Thyroid gland (tissue), 4 donors: ENCODE data around the gene APBB2. TPM values are rescaled to one million over a fixed set of nuclear protein-coding genes. Genes with fewer than 3 reads are reported as not detected.

Experiments used
- DNase-seq, 2 donors: peaks; one replicate each; pipeline ENCODE4 v3.0.0-alpha.2; 2019
- H3K27ac ChIP-seq, 3 donors: fragments of 200-600 bp; sonication (generic); 1 replicate in 2 of 3; 2 replicates in 1 of 3; pipeline ENCODE4 v1.5.1; 2016 to 2019; ENCODE audit warnings: mild to moderate bottlenecking in 1 of 3, moderate library complexity in 1 of 3
- H3K27me3 ChIP-seq: fragments of 200-600 bp; sonication (generic); one replicate; pipeline ENCODE4 v1.5.1; 2019
- H3K36me3 ChIP-seq, 2 donors: fragments of 200-600 bp; sonication (generic); one replicate each; pipeline ENCODE4 v1.5.1; 2016 to 2019
- H3K4me1 ChIP-seq, 2 donors: fragments of 200-600 bp; sonication (generic); one replicate each; pipeline ENCODE4 v1.5.1; 2017 to 2019
- H3K4me3 ChIP-seq, 3 donors: fragments of 200-600 bp; sonication (generic); replicated peaks in 1 of 3; 1 replicate in 2 of 3; 2 replicates in 1 of 3; pipeline ENCODE4 v1.5.1; 2016; ENCODE audit warnings: mild to moderate bottlenecking in 1 of 3
- H3K9me3 ChIP-seq: fragments of 200-600 bp; sonication (generic); one replicate; pipeline ENCODE4 v1.5.1; 2017
- POLR2A ChIP-seq, 2 donors: fragments of 450-650 bp; IDR thresholded peaks; one replicate each; pipeline ENCODE4 v1.6.1; 2017; ENCODE audit warnings: antibody characterized with exemption in 2 of 2, mild to moderate bottlenecking in 2 of 2, moderate library complexity in 1 of 2
- WGBS, 2 donors: methylation state at CpG; one replicate each; pipeline ENCODE4 v1.1.5; 2017; 5-methylcytosine and 5-hydroxymethylcytosine counted together
- intact Hi-C: fragments of 100-400 bp; cut with DNase I; formaldehyde crosslinking; loops from one replicate; pipeline ENCODE4 v1.15.1; 2023
- total RNA-seq, 4 donors: library from RNA; depleted of rRNA; stranded (reverse); fragments of >200 nt; gene quantifications; one replicate each; pipeline ENCODE4 v1.2.3, GENCODE V29; 2016
- TF ChIP-seq, protein P1 (sequence below), 6 experiments: fragments of 200-600 bp in 3 of 6; fragments of 450-650 bp in 3 of 6; sonication (generic) in 3 of 6; IDR thresholded peaks; one replicate each; pipeline ENCODE4 v1.5.1; 2016 to 2019; ENCODE audit warnings: antibody characterized with exemption in 6 of 6, mild to moderate bottlenecking in 2 of 6, inconsistent platforms in 1 of 6, moderate library complexity in 1 of 6

APBB2 gene
- total RNA-seq, 4 donors from 2014 or later: 174 to 253 (median 199) TPM

DNA sequence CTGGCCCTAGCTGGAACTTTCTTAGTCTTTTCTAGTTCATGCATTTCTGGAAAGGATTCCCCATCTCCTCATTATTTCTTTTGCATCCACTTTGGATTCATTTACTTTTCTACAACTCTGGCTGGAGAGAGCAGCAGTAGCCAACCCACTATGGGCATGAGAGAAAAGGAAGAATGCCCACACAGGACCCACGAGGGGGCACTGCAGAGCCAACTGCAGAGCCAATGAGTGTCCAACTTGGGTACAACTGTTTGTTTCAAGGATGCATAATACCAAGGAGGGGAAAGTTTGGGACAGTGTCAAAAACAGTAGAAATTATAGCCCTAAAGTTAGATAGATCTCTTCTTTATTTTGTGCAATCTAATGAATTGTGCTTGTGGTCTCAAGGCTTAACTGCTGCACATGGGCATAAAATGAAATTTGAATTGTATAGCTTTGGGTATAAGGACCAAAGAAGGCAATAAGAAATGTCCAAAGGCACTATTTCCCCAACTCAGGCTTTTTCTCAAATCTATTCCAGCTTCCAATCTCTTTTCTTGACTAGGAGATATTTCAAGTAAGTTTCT is 233.9 kb downstream of the APBB2 start:
- H3K4me1 ChIP-seq: peaks cover 13 to 26% of the 10 kb centered on the region in 2 donors
- 19 to 47% methylated on average over 1 of the region's 1 CpG for WGBS, 2 donors
- TF ChIP-seq POLR2A (IDR thresholded peaks at IDR 0.05): no peak
- TF ChIP-seq, protein P1, sequence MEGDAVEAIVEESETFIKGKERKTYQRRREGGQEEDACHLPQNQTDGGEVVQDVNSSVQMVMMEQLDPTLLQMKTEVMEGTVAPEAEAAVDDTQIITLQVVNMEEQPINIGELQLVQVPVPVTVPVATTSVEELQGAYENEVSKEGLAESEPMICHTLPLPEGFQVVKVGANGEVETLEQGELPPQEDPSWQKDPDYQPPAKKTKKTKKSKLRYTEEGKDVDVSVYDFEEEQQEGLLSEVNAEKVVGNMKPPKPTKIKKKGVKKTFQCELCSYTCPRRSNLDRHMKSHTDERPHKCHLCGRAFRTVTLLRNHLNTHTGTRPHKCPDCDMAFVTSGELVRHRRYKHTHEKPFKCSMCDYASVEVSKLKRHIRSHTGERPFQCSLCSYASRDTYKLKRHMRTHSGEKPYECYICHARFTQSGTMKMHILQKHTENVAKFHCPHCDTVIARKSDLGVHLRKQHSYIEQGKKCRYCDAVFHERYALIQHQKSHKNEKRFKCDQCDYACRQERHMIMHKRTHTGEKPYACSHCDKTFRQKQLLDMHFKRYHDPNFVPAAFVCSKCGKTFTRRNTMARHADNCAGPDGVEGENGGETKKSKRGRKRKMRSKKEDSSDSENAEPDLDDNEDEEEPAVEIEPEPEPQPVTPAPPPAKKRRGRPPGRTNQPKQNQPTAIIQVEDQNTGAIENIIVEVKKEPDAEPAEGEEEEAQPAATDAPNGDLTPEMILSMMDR (IDR thresholded peaks at IDR 0.05): peak in 2 of 6 experiments; percentile 10 to 44
- H3K27ac ChIP-seq: no peak overlapping the region
- intact Hi-C loops: no loop called here
- no peaks in the 10 kb centered on the region for H3K9me3 ChIP-seq
- H3K27me3 ChIP-seq: no peaks in the 10 kb centered on the region
- H3K4me3 ChIP-seq: no peak overlapping the region
- H3K36me3 ChIP-seq: no peaks in the 10 kb centered on the region
- DNase-seq: peak in 1 of 2 donors; percentile 28

DNA sequence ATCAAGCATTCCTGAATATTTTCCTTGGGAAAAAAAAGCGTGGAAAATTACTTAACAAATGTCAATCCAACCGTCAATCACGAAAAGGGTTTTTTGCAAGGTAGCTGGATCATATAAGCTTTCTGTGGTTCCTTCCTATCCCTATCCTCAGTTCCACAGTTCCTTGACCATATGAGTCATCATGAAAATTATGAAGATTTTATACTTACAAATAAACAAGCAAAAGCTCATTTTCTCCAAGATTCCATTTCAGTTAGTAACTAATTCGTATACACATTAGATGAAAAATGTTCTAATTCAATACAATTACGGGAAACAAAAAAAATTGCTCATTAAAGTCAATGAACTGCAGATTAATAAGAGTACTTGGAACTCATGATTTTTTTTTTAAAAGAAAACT is 235.8 kb downstream of the APBB2 start:
- WGBS, 2 donors: 92 to 95% methylated on average over 5 of the region's 5 CpGs
- no peaks in the 10 kb centered on the region for H3K27me3 ChIP-seq
- intact Hi-C loops: loop anchor here (5.0 kb wide), 1 partner anchor 234 kb away; the partner anchor contains the start of gene APBB2
- no peaks in the 10 kb centered on the region for H3K9me3 ChIP-seq
- H3K4me1 ChIP-seq: peaks cover 0 to 7% of the 10 kb centered on the region in 2 donors
- H3K27ac ChIP-seq: no peak overlapping the region
- no peak for TF ChIP-seq POLR2A (IDR thresholded peaks at IDR 0.05)
- TF ChIP-seq, protein P1 (IDR thresholded peaks at IDR 0.05): no peak
- DNase-seq: no peak
- H3K36me3 ChIP-seq: no peaks in the 10 kb centered on the region
- H3K4me3 ChIP-seq: no peak overlapping the region

DNA sequence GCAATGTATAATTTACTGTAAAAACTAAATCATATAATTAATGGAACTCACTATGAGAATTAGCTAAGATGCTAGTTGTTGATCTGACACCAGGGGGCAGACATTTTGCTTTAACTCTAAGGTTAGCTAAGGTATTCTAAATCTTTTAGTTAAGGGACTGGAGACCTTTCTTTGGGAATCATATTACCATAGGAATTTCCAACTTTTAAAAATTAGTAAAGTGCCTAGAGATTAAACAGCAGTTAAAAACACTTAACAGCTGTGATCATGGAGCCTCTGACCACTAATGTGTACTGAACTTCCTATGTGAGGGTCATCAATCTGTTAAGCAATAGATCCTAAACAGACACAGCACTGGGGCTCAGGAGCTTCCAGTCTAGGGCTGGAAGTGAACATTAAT is 238.0 kb downstream of the APBB2 start:
- Histone ChIP-seq H3K4me1 (peaks cover 0 to 4% of the 10 kb centered on the region in 2 donors), H3K27ac (no peak overlapping the region), H3K36me3 (no peaks in the 10 kb centered on the region), H3K9me3 (no peaks in the 10 kb centered on the region), H3K4me3 (no peak overlapping the region), H3K27me3 (no peaks in the 10 kb centered on the region)
- DNase-seq: peak; percentile 43 to 48
- intact Hi-C loops: loop anchor here (5.0 kb wide), 1 partner anchor 236 kb away; the partner anchor contains the start of gene APBB2
- TF ChIP-seq, protein P1 (IDR thresholded peaks at IDR 0.05): peak; percentile 41 to 77 (median 70)
- TF ChIP-seq POLR2A (IDR thresholded peaks at IDR 0.05): no peak

DNA sequence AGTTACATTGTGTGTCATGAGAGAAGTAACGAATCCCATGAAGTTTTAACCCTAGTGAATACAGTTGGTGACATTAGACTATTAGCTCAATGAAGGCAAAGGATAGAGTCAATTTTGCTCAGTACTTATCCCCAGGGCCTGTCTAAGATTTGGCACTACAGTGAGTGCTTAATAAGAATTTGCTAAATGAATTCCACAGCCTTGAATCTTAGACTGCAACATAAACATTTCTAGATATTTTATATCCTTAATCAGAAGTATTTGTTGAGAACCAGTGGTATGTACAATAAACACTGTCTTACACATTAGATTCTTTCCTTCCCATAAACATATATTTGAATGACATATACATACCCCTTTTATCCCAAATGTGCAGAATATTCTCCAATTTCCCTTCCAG is 241.6 kb downstream of the APBB2 start:
- H3K9me3 ChIP-seq: no peaks in the 10 kb centered on the region
- no peaks in the 10 kb centered on the region for H3K36me3 ChIP-seq
- TF ChIP-seq, protein P1 (IDR thresholded peaks at IDR 0.05): no peak
- TF ChIP-seq POLR2A (IDR thresholded peaks at IDR 0.05): no peak
- intact Hi-C loops: loop anchor here (5.0 kb wide), 1 partner anchor 45 kb away; no protein-coding TSS in a partner anchor
- 95 to 100% methylated on average over 1 of the region's 1 CpG for WGBS, 2 donors
- H3K4me1 ChIP-seq: peaks cover 12 to 16% of the 10 kb centered on the region in 2 donors
- H3K4me3 ChIP-seq: no peak overlapping the region
- H3K27me3 ChIP-seq: no peaks in the 10 kb centered on the region
- no peak overlapping the region for H3K27ac ChIP-seq
- no peak for DNase-seq

DNA sequence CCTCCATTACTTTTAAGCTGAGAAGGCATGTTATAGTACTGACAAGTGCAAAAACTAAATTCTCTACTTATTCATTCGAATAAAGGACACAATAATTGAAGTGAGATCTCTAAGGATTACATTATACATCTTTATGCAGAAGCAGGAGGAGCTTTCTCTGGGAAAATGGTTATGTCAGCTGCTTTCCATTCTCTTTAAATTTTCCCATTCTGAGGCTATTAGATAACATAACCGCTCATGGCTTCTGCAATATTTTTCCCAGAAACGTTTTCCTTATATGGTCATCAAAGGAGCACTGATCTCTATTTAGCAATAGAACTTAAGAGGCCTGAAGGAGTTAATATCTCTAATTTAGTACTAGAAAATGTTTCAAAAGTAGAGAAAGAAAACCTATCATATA is 243.0 kb downstream of the APBB2 start:
- TF ChIP-seq POLR2A (IDR thresholded peaks at IDR 0.05): no peak
- TF ChIP-seq, protein P1 (IDR thresholded peaks at IDR 0.05): no peak
- H3K9me3 ChIP-seq: no peaks in the 10 kb centered on the region
- WGBS, 2 donors: 81 to 88% methylated on average over 3 of the region's 3 CpGs
- H3K4me3 ChIP-seq: no peak overlapping the region
- DNase-seq: no peak
- intact Hi-C loops: loop anchor here (5.0 kb wide), 1 partner anchor 44 kb away; no protein-coding TSS in a partner anchor
- no peaks in the 10 kb centered on the region for H3K27me3 ChIP-seq
- no peak overlapping the region for H3K27ac ChIP-seq
- H3K4me1 ChIP-seq: peaks cover 12 to 19% of the 10 kb centered on the region in 2 donors
- peaks cover 0 to 4% of the 10 kb centered on the region in 2 donors for H3K36me3 ChIP-seq
